ENCODE measurements around the gene MYCL. TPM values are rescaled to one million over a fixed set of nuclear protein-coding genes. Genes with fewer than 3 reads are reported as not detected.

The MYCL gene
- total and polyA plus RNA-seq, 2 of the 13 experiments (the other 11 are each of a cell fraction or from before 2014, with no cell fraction given) = 0.31 to 1.7 TPM

DNA sequence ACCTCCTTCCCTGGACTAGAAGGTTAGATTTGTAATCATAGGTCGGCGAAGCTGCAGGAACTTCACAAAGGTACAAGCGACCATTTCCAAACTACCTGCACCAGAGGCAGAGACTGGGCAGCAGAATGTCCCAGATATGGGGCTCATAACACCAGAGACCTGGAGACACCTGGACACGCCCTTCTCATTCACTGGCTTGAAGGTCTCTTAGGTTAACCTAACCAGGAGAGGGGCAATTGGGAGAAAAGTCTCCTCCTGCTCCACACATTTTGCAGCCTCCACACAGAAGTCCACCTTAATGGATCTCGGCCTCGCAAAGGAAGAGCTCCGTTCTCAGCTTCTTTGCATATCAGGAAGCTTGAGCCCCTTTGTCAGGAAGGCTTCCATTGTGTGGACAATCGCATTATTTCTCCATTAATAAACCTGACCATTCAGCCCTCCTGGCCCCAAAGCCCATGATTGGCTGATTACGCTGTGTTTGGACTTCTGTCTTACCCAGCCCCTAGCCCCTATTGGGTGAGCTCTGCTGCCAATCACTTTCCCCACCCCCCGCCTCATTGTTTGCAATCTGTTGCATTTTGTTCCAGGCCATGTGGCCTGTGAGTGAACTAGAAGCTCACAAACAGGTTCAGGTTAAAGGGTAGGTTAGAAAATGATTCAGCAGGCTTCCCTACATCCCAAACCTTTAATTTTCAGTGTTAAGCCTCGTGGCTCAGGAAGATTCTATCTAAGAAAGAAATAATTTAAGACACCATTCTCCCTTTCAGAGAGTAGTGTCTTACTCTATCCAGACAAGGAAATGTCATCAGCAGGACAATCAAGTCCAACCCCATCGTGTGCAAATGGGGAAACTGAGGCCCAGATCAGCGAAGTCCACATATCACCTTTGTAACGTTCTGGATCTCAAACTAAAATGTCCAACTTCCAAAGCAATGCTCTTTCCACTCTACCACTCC, 2.8 kb downstream of the MYCL start (continued):
- TF ChIP-seq, protein P1, sequence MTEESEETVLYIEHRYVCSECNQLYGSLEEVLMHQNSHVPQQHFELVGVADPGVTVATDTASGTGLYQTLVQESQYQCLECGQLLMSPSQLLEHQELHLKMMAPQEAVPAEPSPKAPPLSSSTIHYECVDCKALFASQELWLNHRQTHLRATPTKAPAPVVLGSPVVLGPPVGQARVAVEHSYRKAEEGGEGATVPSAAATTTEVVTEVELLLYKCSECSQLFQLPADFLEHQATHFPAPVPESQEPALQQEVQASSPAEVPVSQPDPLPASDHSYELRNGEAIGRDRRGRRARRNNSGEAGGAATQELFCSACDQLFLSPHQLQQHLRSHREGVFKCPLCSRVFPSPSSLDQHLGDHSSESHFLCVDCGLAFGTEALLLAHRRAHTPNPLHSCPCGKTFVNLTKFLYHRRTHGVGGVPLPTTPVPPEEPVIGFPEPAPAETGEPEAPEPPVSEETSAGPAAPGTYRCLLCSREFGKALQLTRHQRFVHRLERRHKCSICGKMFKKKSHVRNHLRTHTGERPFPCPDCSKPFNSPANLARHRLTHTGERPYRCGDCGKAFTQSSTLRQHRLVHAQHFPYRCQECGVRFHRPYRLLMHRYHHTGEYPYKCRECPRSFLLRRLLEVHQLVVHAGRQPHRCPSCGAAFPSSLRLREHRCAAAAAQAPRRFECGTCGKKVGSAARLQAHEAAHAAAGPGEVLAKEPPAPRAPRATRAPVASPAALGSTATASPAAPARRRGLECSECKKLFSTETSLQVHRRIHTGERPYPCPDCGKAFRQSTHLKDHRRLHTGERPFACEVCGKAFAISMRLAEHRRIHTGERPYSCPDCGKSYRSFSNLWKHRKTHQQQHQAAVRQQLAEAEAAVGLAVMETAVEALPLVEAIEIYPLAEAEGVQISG (CRISPR knock-in tag; IDR thresholded peaks at IDR 0.05) = 0 out of 2 replicates have a peak, but pooled peaks have one; percentile 21
- TF ChIP-seq ZBTB42 (CRISPR knock-in tag; IDR thresholded peaks at IDR 0.05) = no peak
- no peak for TF ChIP-seq RBM22 (optimal IDR thresholded peaks at IDR 0.05; ENCODE audit: low read length)
- TF ChIP-seq ZKSCAN1 (IDR thresholded peaks at IDR 0.05; ENCODE audit: low read length) = no peak
- TF ChIP-seq RAD21 (CRISPR knock-in tag; IDR thresholded peaks at IDR 0.05) = no peak
- TF ChIP-seq ZNF44 (CRISPR knock-in tag; IDR thresholded peaks at IDR 0.05) = no peak
- no peak for TF ChIP-seq ZSCAN30 (CRISPR knock-in tag; IDR thresholded peaks at IDR 0.05)
- TF ChIP-seq WIZ (CRISPR knock-in tag; IDR thresholded peaks at IDR 0.05) = no peak
- no peak for TF ChIP-seq MAFF (IDR thresholded peaks at IDR 0.05; ENCODE audit: low read depth, low read length)
- no peak for TF ChIP-seq ZNF33B (CRISPR knock-in tag; IDR thresholded peaks at IDR 0.05)
- no peak for TF ChIP-seq ZNF773 (CRISPR knock-in tag; IDR thresholded peaks at IDR 0.05; ENCODE audit: borderline replicate concordance)
- no peak for TF ChIP-seq IKZF1 (IDR thresholded peaks at IDR 0.05)
- no peak for TF ChIP-seq XRCC5 (optimal IDR thresholded peaks at IDR 0.05; ENCODE audit: low read length)
- TF ChIP-seq, protein P2, sequence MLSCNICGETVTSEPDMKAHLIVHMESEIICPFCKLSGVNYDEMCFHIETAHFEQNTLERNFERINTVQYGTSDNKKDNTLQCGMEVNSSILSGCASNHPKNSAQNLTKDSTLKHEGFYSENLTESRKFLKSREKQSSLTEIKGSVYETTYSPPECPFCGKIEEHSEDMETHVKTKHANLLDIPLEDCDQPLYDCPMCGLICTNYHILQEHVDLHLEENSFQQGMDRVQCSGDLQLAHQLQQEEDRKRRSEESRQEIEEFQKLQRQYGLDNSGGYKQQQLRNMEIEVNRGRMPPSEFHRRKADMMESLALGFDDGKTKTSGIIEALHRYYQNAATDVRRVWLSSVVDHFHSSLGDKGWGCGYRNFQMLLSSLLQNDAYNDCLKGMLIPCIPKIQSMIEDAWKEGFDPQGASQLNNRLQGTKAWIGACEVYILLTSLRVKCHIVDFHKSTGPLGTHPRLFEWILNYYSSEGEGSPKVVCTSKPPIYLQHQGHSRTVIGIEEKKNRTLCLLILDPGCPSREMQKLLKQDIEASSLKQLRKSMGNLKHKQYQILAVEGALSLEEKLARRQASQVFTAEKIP (CRISPR knock-in tag; IDR thresholded peaks at IDR 0.05; ENCODE audit: borderline replicate concordance) = no peak
- TF ChIP-seq PLRG1 (conservative IDR thresholded peaks at IDR 0.05) = no peak
- TF ChIP-seq, protein P3, sequence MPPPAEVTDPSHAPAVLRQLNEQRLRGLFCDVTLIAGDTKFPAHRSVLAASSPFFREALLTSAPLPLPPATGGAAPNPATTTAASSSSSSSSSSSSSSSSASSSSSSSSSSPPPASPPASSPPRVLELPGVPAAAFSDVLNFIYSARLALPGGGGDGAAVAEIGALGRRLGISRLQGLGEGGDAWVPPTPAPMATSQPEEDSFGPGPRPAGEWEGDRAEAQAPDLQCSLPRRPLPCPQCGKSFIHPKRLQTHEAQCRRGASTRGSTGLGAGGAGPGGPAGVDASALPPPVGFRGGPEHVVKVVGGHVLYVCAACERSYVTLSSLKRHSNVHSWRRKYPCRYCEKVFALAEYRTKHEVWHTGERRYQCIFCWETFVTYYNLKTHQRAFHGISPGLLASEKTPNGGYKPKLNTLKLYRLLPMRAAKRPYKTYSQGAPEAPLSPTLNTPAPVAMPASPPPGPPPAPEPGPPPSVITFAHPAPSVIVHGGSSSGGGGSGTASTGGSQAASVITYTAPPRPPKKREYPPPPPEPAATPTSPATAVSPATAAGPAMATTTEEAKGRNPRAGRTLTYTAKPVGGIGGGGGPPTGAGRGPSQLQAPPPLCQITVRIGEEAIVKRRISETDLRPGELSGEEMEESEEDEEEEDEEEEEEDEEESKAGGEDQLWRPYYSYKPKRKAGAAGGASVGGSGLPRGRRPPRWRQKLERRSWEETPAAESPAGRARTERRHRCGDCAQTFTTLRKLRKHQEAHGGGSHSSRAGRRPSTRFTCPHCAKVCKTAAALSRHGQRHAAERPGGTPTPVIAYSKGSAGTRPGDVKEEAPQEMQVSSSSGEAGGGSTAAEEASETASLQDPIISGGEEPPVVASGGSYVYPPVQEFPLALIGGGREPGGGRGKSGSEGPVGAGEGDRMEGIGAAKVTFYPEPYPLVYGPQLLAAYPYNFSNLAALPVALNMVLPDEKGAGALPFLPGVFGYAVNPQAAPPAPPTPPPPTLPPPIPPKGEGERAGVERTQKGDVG (CRISPR knock-in tag; IDR thresholded peaks at IDR 0.05; ENCODE audit: borderline replicate concordance) = no peak
- TF ChIP-seq DMAP1 (CRISPR knock-in tag; IDR thresholded peaks at IDR 0.05) = no peak
- no peak for TF ChIP-seq TSC22D2 (CRISPR knock-in tag; IDR thresholded peaks at IDR 0.05; ENCODE audit: borderline replicate concordance)
- TF ChIP-seq, protein P4, sequence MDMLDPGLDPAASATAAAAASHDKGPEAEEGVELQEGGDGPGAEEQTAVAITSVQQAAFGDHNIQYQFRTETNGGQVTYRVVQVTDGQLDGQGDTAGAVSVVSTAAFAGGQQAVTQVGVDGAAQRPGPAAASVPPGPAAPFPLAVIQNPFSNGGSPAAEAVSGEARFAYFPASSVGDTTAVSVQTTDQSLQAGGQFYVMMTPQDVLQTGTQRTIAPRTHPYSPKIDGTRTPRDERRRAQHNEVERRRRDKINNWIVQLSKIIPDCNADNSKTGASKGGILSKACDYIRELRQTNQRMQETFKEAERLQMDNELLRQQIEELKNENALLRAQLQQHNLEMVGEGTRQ (IDR thresholded peaks at IDR 0.05; ENCODE audit: low read depth, low read length) = no peak
- TF ChIP-seq, protein P4 (CRISPR knock-in tag; IDR thresholded peaks at IDR 0.05; ENCODE audit: borderline replicate concordance) = no peak; the same call in 1 of the 2 replicates
- TF ChIP-seq RXRA (CRISPR knock-in tag; IDR thresholded peaks at IDR 0.05) = no peak
